ENCODE measurements around the gene HDAC2.
"Not testable (repeated sequence)": the region's sequence is repeated elsewhere in the genome, so short reads cannot be mapped to it uniquely, and the experiment has no call there.

The HDAC2 gene

GRCh38 chr6:113969888-113970804 lies 802 bp downstream of the HDAC2 start:
- DNase-seq: peak; percentile 47

DNA sequence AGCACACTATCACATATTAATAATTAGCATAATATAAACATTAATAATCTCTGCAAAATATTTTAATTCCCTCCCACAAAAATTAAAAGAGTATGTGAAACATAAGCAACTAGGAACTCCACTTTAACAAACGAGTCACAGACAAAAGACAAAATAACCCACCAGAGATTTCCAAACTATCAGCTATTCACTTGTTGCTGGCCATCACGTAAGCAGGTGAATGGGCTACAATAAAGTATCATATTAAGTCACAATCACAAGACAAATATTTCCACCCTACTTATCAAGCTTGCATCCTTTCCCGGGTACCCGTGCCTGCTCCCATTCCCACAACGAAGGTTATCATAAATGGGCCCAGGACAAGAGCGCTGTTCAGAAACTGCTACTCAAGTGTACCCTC lies 2.5 kb downstream of the HDAC2 start:
- DNase-seq: no peak

GRCh38 chr6:113967777-113968176 lies 3.2 kb downstream of the HDAC2 start:
- no peak for DNase-seq

GRCh38 chr6:113960795-113961194 lies 10.2 kb downstream of the HDAC2 start:
- DNase-seq: no peak

- no peak for DNase-seq
Observed at GRCh38 chr6:113959235-113959634, 11.7 kb downstream of the HDAC2 start.

DNA sequence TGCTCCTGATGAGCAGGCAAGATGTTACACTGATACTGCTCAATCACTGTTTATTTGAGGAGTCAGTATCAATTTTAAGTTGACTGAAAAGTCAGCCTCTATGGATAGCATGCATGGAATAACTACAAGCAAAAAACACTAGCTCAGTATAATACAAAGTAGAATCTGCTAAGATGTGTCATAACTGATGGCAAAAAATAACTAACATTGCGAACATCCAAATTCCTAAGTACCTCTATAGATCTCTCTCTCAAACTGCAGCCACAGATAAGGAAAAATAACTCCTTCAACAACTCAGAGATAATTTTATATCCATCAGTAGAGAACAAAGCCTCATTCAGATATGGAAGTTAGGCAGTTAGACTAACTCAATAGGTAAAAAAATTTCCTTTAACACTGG lies 16.3 kb downstream of the HDAC2 start:
- DNase-seq: no peak

- DNase-seq: no peak
Observed at GRCh38 chr6:113953346-113953745, 17.6 kb downstream of the HDAC2 start.

- DNase-seq: no peak
Observed at GRCh38 chr6:113949499-113949898, 21.4 kb downstream of the HDAC2 start.

- DNase-seq: no peak
Observed at GRCh38 chr6:113944701-113945100, 26.2 kb downstream of the HDAC2 start.

- no peak for DNase-seq
Observed at GRCh38 chr6:113939825-113940224, 31.1 kb downstream of the HDAC2 start.

DNA sequence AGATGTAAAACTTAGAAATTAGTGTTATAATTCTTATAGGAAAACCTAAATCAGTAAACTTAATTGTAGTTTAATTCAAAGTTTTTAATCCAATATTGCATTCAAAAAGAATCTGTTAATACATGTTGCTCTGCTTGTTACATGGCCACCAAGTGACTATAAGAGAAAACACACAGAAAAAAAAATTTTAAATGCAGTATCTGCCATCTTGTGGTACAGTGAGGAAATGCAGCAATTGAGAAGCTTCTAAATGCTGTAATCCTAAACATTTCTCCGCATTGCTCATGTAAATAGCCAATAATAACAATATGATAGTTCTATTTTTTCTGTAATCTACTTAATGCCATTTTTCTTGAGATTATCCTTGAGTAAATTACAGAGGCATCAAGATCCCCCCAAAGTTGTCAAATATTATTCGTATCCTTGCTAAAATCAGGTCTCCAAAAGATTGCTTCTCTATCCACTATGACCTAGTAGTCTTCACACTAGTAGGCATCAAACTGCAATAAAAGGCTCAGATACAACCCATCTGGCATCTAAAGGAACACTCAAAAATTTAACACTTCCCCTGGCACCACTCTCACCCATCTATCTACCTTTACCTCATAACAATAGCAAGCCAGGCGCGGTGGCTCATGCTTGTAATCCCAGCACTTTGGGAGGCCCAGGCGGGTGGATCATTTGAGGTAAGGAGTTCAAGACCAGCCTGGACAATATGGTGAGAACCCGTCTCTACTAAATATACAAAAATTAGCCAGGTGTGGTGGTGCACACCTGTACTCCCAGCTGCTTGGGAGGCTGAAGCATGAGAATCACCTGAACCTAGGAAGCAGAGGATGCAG lies 34.6 kb downstream of the HDAC2 start:
- peak; percentile 36 for DNase-seq

DNA sequence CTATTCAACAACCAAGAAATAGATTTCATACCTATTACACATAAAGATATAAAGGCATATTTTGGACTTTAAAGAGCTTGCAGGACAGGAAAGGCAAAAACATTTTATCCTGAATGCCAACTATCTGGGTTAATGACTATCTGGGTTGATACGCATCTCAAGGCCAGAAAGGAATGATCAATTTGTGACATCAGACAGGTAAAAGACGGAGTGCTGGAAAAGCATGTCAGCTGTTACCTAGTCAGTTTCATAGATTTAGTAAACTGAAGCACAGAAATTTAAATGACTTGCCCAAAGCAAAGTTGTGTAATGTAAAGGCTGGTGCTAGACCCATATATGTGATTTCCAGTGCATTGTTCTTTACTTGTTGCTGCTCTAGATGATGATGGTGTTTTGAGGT lies 36.8 kb downstream of the HDAC2 start:
- DNase-seq: no peak

DNA sequence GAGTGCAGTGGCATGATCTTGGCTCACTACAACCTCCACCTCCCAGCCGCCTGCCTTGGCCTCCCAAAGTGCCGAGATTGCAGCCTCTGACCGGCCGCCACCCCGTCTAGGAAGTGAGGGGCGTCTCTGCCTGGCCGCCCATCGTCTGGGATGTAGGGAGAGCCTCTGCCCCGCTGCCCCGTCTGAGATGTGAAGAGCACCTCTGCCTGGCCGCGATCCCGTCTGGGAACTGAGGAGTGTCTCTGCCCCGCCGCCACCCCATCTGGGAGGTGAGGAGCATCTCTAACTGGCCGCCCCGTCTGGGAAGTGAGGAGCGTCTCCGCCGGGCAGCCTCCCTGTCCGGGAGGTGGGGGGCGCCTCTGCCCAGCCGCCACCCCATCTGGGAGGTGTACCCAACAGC lies 39.0 kb downstream of the HDAC2 start:
- DNase-seq: not testable (repeated sequence)

DNA sequence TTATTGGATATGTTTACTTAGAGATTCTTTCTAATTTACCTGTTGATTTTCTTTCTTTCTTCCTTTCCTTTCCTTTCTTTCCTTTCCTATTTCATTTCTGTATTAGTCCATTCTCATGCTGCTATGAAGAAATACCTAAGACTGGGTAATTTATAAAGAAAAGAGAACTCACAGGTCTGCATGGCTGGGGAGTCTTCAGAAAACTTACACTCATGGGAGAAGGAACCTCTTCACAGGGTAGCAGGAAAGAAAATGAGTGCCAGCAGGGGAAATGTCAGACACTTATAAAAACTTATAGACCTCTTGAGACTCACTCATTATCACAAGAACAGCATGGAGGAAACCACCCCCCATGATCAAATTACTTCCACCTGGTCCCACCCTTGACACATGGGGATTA lies 40.8 kb downstream of the HDAC2 start:
- no peak for DNase-seq

- no peak for DNase-seq
Observed at GRCh38 chr6:113927001-113927400, 43.9 kb downstream of the HDAC2 start.

DNA sequence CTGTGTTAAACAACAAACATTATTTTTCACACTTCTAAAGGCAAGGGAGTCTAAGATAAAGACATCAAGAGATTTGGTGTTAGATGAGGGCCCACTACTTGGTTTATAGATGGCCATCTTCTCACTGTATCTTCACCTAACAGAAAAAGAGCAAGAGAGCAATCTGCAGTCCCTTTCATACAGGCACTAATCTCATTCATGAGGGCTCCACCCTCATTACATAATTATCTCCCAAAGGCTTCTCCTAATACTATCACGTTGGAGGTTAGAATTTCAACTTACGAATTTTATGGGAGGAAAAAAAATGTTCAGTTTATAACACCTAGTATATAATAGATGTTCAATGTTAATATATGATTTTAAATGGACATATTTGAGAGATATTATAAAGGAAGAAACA lies 45.6 kb downstream of the HDAC2 start:
- DNase-seq: no peak

DNA sequence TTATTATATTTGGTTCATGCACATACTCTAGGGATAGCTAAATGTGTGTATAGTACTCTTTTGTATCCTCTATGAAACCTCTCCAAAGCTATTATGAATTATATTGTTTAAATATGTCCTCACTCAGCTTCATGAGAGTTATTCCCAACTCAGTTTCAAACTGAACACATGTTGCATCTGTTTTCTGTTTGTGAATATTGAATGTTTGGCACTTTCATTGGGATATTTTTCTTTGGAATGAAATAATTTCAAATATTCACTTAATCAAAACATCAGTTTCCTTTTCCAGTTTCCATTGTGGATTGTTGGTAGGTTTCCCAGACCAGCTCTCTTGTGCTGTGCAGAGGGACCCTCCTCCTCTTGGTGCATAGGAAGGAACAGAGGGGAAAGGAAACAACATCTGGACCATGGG lies 46.6 kb downstream of the HDAC2 start:
- no peak for DNase-seq

- DNase-seq: no peak
Observed at GRCh38 chr6:113923526-113923925, 47.4 kb downstream of the HDAC2 start.

DNA sequence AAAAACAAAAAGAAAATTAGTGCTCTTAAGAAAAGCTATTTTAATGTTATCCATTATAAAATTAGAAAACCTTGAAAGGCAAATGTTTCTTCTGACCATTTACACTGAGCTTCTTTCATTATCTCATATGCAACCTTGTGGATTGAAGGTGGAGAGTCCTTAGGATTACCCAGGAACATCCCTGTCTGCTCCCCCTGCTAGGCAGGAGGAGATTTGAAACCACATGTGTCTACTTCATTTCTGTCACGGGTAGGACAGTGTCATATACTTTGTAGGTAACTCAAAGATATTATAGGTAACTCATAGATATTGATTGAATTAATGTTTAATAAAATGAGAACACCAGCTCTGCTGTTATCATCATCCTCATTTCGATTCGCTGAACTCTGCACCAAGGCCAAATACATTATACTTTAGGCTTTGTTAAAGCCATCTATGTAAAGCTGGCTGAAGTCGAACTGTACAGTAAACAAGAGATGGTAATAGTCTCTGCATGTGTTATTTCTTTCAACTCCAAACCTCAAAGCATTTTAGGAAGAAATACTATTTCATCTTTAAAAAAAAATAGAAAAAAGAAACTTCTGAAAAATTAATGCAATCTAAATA lies 49.5 kb downstream of the HDAC2 start:
- no peak for DNase-seq

DNA sequence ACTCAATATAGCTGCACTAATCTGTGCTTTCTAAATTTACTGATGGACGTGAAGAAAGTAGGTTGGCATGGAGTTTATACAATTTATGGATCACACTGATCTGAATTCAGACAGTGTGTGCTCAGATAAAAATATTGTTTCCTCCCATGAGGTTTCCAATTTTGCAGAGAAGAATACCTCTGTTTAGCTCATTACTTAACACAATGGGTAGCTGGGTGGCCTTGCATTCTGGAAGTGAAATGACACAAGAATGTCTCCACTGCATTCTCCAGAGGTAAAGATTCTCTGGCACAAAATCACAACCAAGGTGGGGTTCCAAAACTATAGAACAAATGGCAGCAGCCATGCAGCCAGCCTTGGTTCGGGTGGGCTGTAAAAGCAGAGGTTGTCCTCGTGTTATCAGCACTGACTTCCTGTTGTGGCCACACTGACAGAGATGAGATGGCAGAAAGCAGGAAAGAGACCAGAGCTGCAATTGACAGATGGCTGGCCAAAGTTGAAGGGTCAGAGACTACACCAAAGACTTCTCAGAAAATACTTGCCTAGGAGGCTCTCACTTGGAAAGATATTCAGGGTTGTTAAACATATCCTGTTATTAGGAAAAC lies 50.2 kb downstream of the HDAC2 start:
- DNase-seq: peak; percentile 9

GRCh38 chr6:113910285-113910684 lies 60.7 kb downstream of the HDAC2 start:
- DNase-seq: not testable (repeated sequence)

- DNase-seq: peak; percentile 59
Observed at GRCh38 chr6:113909224-113909856, 61.6 kb downstream of the HDAC2 start.

DNA sequence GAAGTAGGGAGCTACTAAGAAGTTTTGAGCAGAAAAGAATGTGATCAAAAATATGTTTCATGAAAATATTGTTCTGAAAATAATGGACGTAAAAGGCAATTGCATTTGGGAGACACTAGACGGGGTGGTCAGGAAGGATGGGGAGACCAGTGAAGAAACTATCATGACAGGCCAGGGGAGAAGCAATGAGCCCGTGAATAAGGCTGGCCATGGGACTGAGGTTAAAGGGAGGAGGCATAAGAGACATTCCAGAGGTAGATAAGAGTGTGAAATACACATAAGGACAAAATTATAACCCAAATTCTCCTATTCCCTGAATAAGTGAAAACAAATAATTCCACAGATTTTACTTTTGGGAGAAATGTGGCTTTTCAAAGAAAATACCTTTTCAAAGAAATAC lies 62.1 kb downstream of the HDAC2 start:
- no peak for DNase-seq

All from activated CD4-positive, alpha-beta T cell treated with anti-CD3 and anti-CD28 coated beads, Interleukin-2, amount 50 U/mL, for 16 hours (primary cell).